C4-2B (cell line): ENCODE results near the gene LRBA.

Source experiments
- ZFX ChIP-seq: fragments of 450-650 bp; IDR thresholded peaks from 2 replicates; pipeline ENCODE4 v1.6.1; 2017
- TF ChIP-seq, protein P1 (sequence below): fragments of 450-650 bp; conservative IDR thresholded peaks from 2 replicates; pipeline ENCODE4 v1.5.1; 2017; ENCODE audit warnings: mild to moderate bottlenecking

- TF ChIP-seq, protein P1, sequence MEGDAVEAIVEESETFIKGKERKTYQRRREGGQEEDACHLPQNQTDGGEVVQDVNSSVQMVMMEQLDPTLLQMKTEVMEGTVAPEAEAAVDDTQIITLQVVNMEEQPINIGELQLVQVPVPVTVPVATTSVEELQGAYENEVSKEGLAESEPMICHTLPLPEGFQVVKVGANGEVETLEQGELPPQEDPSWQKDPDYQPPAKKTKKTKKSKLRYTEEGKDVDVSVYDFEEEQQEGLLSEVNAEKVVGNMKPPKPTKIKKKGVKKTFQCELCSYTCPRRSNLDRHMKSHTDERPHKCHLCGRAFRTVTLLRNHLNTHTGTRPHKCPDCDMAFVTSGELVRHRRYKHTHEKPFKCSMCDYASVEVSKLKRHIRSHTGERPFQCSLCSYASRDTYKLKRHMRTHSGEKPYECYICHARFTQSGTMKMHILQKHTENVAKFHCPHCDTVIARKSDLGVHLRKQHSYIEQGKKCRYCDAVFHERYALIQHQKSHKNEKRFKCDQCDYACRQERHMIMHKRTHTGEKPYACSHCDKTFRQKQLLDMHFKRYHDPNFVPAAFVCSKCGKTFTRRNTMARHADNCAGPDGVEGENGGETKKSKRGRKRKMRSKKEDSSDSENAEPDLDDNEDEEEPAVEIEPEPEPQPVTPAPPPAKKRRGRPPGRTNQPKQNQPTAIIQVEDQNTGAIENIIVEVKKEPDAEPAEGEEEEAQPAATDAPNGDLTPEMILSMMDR = no peak
- TF ChIP-seq ZFX = no peak
These were observed 230.8 kb downstream of the LRBA start for GRCh38 chr4:150784305-150784704.
